SK-N-SH treated with all-trans-retinoic acid at 6 μM for 48 hours (cell line): ENCODE data around the gene ARHGAP15.

Experiments used
- ATAC-seq: fragments of 200-7000 bp; cut with Tn5 transposase; 3 replicates; pipeline ENCODE4 v1.9.1; 2020; ENCODE audit warnings: mild to moderate bottlenecking, moderate library complexity
- ARNTL ChIP-seq: fragments of 450-650 bp; formaldehyde crosslinking; IDR thresholded peaks from 2 replicates; pipeline ENCODE4 v1.5.0; 2020; ENCODE audit warnings: low read depth, mild to moderate bottlenecking, moderate library complexity, borderline replicate concordance
- CSDC2 ChIP-seq: fragments of 250-450 bp; sonication (Bioruptor Pico); IDR thresholded peaks from 2 replicates; pipeline ENCODE4 v1.5.0; 2020; ENCODE audit warnings: mild to moderate bottlenecking, moderate library complexity
- CSRNP3 ChIP-seq: fragments of 250-450 bp; sonication (Bioruptor Pico); IDR thresholded peaks from 2 replicates; pipeline ENCODE4 v1.5.1; 2021; ENCODE audit warnings: mild to moderate bottlenecking, moderate library complexity
- ESRRG ChIP-seq: fragments of 250-450 bp; sonication (Bioruptor Pico); IDR thresholded peaks from 2 replicates; pipeline ENCODE4 v1.6.1; 2021; ENCODE audit warnings: mild to moderate bottlenecking
- GLIS3 ChIP-seq: fragments of 250-450 bp; sonication (Bioruptor Pico); IDR thresholded peaks from 2 replicates; pipeline ENCODE4 v1.5.0; 2020; ENCODE audit warnings: mild to moderate bottlenecking, moderate library complexity
- OSR1 ChIP-seq: fragments of 250-450 bp; sonication (Bioruptor Pico); IDR thresholded peaks from 2 replicates; pipeline ENCODE4 v1.8.0; 2022; ENCODE audit warnings: moderate library complexity, mild to moderate bottlenecking, inconsistent platforms
- PPARA ChIP-seq: fragments of 250-450 bp; sonication (Bioruptor Pico); IDR thresholded peaks from 2 replicates; pipeline ENCODE4 v1.5.0; 2020; ENCODE audit warnings: mild to moderate bottlenecking, borderline replicate concordance
- RARB ChIP-seq: fragments of 250-450 bp; sonication (Bioruptor Pico); IDR thresholded peaks from 2 replicates; pipeline ENCODE4 v1.8.0; 2021; ENCODE audit warnings: mild to moderate bottlenecking, moderate library complexity
- SNAI2 ChIP-seq: fragments of 250-450 bp; sonication (Bioruptor Pico); IDR thresholded peaks from 2 replicates; pipeline ENCODE4 v1.5.0; 2020; ENCODE audit warnings: mild to moderate bottlenecking, moderate library complexity
- TCF4 ChIP-seq: fragments of 250-450 bp; sonication (Bioruptor Pico); IDR thresholded peaks from 2 replicates; pipeline ENCODE4 v1.8.0; 2021; ENCODE audit warnings: mild to moderate bottlenecking, moderate library complexity, borderline replicate concordance
- TOX ChIP-seq: fragments of 250-450 bp; sonication (Bioruptor Pico); IDR thresholded peaks from 2 replicates; pipeline ENCODE4 v1.8.0; 2021; ENCODE audit warnings: mild to moderate bottlenecking, moderate library complexity, borderline replicate concordance
- TSHZ2 ChIP-seq: fragments of 250-450 bp; sonication (Bioruptor Pico); IDR thresholded peaks from 2 replicates; pipeline ENCODE4 v1.5.0; 2020; ENCODE audit warnings: mild to moderate bottlenecking, moderate library complexity
- ZC3H10 ChIP-seq: fragments of 250-450 bp; sonication (Bioruptor Pico); IDR thresholded peaks from 2 replicates; pipeline ENCODE4 v1.5.1; 2021; ENCODE audit warnings: mild to moderate bottlenecking, moderate library complexity
- ZFP30 ChIP-seq: fragments of 450-650 bp; formaldehyde crosslinking; IDR thresholded peaks from 2 replicates; pipeline ENCODE4 v1.5.0; 2022; ENCODE audit warnings: mild to moderate bottlenecking, moderate library complexity
- ZNF565 ChIP-seq: fragments of 450-650 bp; formaldehyde crosslinking; conservative IDR thresholded peaks from 2 replicates; pipeline ENCODE4 v1.5.0; 2020; ENCODE audit warnings: low read depth, mild to moderate bottlenecking, moderate library complexity
- ZNF70 ChIP-seq: fragments of 450-650 bp; formaldehyde crosslinking; IDR thresholded peaks from 2 replicates; pipeline ENCODE4 v1.5.0; 2020; ENCODE audit warnings: mild to moderate bottlenecking, moderate library complexity
- ZNF8 ChIP-seq: fragments of 450-650 bp; formaldehyde crosslinking; IDR thresholded peaks from 2 replicates; pipeline ENCODE4 v1.5.0; 2020; ENCODE audit warnings: mild to moderate bottlenecking, moderate library complexity
- TF ChIP-seq, protein P1 (sequence below): fragments of 250-450 bp; sonication (Bioruptor Pico); IDR thresholded peaks from 2 replicates; pipeline ENCODE4 v1.8.0; 2021; ENCODE audit warnings: low read depth, mild to moderate bottlenecking, moderate library complexity, borderline replicate concordance
- TF ChIP-seq, protein P2 (sequence below): fragments of 250-450 bp; sonication (Bioruptor Pico); IDR thresholded peaks from 2 replicates; pipeline ENCODE4 v1.5.1; 2020; ENCODE audit warnings: low read depth, mild to moderate bottlenecking, moderate library complexity

The ARHGAP15 gene

DNA sequence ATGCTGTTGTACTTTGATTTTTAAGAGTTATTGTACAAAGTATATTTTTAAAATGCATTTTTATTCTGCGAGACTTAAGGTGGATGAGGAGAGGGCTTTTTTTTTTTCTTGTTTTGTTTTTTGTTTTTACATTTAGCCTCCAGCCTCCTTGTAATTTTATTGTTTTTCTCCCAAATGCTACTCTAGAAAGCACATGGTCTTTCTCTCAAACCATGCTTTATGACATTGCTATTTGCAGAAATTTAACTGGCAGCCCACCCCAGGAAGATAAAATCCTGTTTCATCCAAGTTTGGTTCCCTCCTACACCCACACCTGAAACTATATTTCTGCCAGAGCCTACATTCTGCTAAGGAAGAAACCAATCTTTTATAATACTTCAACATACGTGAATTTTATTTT lies 184.6 kb downstream of the ARHGAP15 start:
- no peak for ATAC-seq
- TF ChIP-seq ZNF565 (CRISPR knock-in tag) (no peak), PPARA (no peak), TCF4 (CRISPR knock-in tag) (no peak), CSRNP3 (CRISPR knock-in tag) (no peak), GLIS3 (CRISPR knock-in tag) (no peak), TOX (CRISPR knock-in tag) (no peak), RARB (no peak), OSR1 (CRISPR knock-in tag) (no peak), ZFP30 (CRISPR knock-in tag) (no peak), ZNF70 (CRISPR knock-in tag) (no peak), ZNF8 (CRISPR knock-in tag) (no peak)
- TF ChIP-seq, protein P1, sequence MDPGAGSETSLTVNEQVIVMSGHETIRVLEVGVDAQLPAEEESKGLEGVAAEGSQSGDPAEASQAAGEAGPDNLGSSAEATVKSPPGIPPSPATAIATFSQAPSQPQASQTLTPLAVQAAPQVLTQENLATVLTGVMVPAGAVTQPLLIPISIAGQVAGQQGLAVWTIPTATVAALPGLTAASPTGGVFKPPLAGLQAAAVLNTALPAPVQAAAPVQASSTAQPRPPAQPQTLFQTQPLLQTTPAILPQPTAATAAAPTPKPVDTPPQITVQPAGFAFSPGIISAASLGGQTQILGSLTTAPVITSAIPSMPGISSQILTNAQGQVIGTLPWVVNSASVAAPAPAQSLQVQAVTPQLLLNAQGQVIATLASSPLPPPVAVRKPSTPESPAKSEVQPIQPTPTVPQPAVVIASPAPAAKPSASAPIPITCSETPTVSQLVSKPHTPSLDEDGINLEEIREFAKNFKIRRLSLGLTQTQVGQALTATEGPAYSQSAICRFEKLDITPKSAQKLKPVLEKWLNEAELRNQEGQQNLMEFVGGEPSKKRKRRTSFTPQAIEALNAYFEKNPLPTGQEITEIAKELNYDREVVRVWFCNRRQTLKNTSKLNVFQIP (CRISPR knock-in tag): no peak

DNA sequence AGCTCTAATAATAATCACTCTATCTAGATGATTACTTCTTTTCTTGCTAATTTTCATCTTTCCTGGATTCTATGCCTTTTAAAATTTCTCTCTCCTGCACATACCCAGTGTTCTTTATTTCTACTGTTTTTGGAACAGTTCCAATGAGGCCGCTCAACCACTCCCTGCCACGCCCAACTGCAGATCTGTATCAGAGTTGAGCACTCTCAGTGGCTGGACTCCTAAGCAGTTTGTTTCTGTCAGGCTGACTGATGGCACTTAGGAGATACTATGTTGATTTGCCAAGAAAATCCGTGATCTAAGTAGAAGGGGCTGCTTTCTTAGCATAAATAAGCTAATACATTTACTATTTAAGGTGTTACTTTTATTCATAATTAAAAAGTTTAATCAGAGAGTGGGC lies 192.8 kb downstream of the ARHGAP15 start:
- TF ChIP-seq ARNTL (CRISPR knock-in tag) (no peak), ZNF8 (CRISPR knock-in tag) (no peak), CSDC2 (CRISPR knock-in tag) (no peak), TSHZ2 (no peak)
- TF ChIP-seq, protein P2, sequence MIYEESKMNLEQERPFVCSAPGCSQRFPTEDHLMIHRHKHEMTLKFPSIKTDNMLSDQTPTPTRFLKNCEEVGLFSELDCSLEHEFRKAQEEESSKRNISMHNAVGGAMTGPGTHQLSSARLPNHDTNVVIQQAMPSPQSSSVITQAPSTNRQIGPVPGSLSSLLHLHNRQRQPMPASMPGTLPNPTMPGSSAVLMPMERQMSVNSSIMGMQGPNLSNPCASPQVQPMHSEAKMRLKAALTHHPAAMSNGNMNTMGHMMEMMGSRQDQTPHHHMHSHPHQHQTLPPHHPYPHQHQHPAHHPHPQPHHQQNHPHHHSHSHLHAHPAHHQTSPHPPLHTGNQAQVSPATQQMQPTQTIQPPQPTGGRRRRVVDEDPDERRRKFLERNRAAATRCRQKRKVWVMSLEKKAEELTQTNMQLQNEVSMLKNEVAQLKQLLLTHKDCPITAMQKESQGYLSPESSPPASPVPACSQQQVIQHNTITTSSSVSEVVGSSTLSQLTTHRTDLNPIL (CRISPR knock-in tag): no peak
- ATAC-seq: no peak

DNA sequence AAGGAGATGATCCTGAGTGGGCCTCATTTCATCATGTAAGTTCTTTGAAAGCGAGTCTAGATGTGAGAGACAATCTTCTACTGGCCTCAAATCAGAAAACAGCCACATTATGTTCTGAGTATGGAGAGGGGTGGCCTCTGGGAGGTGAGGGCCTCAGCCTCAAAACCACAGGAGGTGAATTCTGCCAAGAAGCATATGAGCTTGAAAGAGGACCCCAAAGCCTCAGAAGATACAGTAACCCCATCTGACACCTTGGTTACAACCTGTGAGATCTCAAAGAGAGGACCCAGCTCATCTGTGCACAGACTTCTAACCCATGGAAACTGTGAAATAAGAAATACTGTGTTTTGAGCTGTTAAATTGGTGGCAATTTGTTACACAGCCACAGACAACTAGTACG lies 200.1 kb downstream of the ARHGAP15 start:
- TF ChIP-seq TCF4 (CRISPR knock-in tag): no peak
- no peak for ATAC-seq

GRCh38 chr2:143333168-143333791 lies 204.1 kb downstream of the ARHGAP15 start:
- ATAC-seq: no peak
- no peak for TF ChIP-seq ZNF565 (CRISPR knock-in tag)

GRCh38 chr2:143333847-143334246 lies 204.6 kb downstream of the ARHGAP15 start:
- no peak for ATAC-seq
- TF ChIP-seq OSR1 (CRISPR knock-in tag) (no peak), ZNF70 (CRISPR knock-in tag) (no peak), ESRRG (CRISPR knock-in tag) (no peak), CSRNP3 (CRISPR knock-in tag) (no peak), SNAI2 (CRISPR knock-in tag) (no peak), ZFP30 (CRISPR knock-in tag) (no peak), RARB (no peak), TSHZ2 (no peak), PPARA (no peak), ARNTL (CRISPR knock-in tag) (no peak), TOX (CRISPR knock-in tag) (no peak), TCF4 (CRISPR knock-in tag) (no peak), ZC3H10 (CRISPR knock-in tag) (no peak)
- TF ChIP-seq, protein P1 (CRISPR knock-in tag): no peak
